ENCODE measurements around the gene TUBE1.
"Not testable (repeated sequence)": the region's sequence is repeated elsewhere in the genome, so short reads cannot be mapped to it uniquely, and the experiment has no call there.

Gene TUBE1

GRCh38 chr6:112062966-112063365 is 24.3 kb downstream of the TUBE1 start:
- no peak for DNase-seq (ENCODE audit: low spot score)

DNA sequence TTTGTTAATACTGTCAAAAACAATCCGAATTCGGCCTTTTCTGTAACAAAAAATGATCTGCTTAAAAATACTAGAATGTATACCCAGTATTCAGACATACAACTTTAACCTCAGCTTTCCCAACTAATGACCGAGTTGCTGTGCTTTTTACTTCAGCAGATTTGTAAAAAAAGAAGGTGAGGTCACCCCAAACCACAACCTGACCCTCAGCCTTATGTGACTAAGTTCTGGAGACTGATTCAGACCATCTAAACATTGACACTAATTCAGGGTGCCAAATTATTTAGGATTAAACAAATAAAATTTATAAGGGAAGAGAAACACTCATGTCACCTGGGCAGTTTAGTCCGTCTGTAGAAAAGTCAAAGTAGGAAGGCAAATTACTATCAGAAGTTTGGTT is 25.7 kb downstream of the TUBE1 start:
- DNase-seq (ENCODE audit: low spot score) = no peak

DNA sequence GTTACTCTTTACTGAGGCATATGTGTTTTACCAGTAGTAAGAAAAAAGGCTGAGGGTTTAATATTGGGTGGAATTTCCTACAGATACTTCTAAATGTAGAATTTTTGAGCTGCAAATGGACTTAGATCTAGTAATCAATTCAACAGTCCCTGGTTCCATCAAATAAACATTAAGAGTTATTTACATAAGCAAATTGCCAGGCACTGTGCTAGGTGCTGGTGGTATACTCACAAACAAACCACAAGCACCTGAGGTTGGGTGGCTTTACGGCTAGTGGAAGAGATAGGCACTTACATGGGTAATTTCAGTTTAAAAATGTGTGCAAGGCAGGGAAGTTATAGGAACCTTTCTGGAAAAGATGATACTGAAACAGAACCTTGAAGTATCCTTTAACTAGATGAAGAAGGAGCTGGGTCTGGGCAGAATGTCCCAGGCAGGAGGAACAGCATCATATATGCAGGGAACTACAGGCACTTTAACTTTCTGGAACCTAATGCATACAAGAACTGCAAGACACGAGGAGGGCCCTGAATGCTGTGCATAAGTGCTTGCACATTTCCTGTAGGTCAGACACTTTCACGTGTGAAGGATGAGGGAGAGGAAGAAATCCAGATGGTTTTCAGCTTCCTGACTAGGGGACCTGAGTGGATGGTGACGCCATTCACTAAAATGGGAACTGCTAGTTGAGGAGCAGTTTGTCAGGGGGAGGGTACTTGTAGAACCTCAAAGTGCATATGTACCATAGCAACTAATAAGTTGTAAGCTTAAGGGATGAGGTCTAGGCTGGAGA is 28.8 kb downstream of the TUBE1 start:
- DNase-seq (ENCODE audit: low spot score) = no peak

DNA sequence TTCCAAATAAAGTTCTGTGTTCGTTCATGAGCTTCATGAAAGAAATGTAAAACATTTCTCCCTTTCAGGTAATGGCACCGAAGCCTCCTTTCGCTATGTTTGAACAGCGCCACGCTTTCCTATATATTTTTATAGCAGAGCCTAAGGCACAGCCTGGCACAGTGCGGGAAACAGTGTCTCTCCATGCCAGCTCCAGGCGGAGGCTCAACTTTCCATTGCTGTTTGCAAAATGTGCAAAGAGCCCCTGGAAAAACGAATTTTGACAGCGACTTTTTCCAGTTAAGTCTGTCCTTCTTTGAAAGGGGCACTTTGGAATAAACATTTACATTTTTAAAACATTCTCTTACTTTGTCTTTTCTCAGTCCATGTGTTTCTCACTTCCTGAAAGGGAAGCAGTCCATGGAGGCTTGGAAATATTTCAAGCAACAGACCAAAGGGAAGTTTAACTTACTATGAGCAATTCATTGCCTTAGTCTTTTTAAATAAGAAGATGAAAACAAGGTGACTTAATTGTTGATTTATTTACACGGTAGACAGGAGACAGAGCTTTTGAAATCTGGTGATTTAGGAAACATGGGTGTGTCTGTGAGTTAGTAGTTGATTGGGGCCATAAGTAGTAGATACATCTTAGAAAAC is 32.6 kb downstream of the TUBE1 start:
- no peak for DNase-seq (ENCODE audit: low spot score)

DNA sequence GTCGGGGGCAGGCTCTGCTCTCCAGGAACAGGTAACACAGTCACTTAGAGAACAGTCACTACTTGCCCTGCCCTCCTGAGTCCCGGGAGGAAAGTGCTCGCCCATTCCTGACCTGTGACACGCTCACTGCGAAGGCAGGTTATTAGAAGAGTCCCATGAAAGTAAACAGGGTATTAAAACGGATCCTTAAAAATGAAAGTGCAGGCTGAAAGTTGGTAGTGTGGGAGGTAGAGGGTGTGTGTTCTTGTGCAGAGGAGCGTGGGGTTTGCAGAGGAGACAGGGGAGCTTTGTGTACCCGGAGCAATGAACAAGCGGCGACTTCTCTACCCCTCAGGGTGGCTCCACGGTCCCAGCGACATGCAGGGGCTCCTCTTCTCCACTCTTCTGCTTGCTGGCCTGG is 33.3 kb downstream of the TUBE1 start, which contains the start of gene CCN6:
Gene CCN6 (plus strand): TSS at position 104 of the 400 bp plus-strand sequence. CDS start 254 bp downstream, at position 358.
- DNase-seq (ENCODE audit: low spot score) = no peak

DNA sequence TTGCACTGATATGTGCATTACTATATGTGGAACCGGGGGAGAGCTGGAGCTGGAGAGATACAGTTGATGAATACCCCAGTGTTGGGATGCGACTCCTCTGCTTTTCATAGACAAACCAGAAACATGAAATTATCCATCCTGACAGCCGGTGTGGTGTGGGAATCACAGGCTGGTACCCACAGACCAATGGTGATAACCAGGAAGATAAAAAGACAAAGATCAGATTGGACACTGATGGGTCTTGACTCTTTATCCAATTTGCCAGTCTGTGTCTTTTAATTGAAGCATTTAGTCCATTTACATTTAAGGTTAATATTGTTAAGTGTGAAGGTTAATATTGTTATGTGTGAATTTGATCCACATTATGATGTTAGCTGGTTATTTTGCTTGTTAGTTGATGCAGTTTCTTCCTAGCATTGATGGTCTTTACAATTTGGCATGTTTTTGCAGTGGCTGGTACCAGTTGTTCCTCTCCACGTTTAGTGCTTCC is 36.0 kb downstream of the TUBE1 start:
- not testable (repeated sequence) for DNase-seq (ENCODE audit: low spot score)

- DNase-seq (ENCODE audit: low spot score) = no peak
These were observed 36.9 kb downstream of the TUBE1 start for GRCh38 chr6:112050429-112050828.

- DNase-seq (ENCODE audit: low spot score) = no peak
These were observed 37.3 kb downstream of the TUBE1 start for GRCh38 chr6:112049996-112050395.

GRCh38 chr6:112049026-112049799 is 38.1 kb downstream of the TUBE1 start:
- DNase-seq (ENCODE audit: low spot score) = no peak

- DNase-seq (ENCODE audit: low spot score) = not testable (repeated sequence)
These were observed 39.8 kb downstream of the TUBE1 start for GRCh38 chr6:112047523-112047922.

- no peak for DNase-seq (ENCODE audit: low spot score)
These were observed 42.4 kb downstream of the TUBE1 start for GRCh38 chr6:112044856-112045255.

DNA sequence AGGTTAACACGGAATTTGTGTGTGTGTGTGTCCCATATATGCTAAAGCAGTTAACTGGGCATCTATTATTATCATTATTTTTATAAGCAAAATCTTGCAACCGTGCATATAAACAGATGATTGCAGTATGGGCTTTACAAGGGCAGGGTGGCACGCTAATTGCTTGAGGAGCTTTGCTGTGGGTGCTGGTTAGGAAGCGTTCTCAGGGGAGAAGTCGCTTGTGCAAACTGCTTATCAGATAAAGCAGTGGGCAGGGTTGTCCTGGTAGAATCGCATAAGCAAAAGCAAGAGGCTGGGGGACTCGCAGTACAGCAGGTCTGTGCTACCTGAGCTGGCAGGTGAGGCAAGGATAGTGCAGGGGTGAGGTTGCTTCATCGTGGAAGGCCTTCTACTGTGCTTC is 43.1 kb downstream of the TUBE1 start:
- DNase-seq (ENCODE audit: low spot score) = no peak

DNA sequence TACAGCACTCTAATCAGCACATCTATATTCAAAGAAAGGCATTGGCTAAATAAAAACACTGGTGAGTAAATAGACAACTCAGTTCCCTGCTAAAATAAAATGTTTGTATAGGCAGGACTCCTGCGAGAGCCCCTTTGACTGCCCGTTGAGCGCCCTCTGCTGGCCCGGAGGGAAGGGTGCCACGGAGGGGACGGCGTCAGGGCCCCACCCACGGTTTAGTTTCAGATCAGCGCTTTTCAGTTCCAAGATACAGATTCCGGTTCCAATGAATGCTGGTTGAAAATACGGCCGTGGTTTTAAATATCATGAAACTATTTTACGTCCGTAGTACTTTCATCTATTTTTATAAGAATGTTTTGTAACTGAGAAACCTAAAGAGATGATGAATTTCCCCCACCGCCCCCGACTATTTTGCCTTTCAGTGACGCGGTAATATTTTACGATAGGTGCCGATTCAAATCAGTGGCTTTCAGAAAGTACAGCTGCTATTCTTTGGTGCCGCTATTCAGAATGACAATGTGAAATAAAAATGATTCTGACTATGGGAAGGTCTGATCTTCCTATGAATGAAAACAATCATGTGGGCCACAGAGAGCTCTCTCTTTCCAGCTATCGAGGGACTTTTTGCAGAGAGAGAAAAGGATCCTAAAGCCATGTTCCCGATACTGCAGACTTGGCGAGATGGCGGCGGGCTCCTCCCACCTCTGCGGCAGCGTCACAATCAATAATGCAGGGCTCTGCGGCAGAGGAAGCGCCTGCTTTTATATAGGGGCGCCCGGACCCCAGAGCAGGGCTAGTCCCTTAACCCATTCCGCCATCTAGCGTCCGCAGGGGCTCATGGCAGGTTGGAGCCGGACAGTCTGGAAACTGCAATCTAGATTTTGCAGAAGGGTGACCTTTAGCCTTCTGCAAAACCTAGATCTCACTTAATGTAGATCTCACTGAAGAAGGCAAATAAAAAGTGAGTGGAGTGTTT is 44.0 kb downstream of the TUBE1 start:
- DNase-seq (ENCODE audit: low spot score) = peak; percentile 83

DNA sequence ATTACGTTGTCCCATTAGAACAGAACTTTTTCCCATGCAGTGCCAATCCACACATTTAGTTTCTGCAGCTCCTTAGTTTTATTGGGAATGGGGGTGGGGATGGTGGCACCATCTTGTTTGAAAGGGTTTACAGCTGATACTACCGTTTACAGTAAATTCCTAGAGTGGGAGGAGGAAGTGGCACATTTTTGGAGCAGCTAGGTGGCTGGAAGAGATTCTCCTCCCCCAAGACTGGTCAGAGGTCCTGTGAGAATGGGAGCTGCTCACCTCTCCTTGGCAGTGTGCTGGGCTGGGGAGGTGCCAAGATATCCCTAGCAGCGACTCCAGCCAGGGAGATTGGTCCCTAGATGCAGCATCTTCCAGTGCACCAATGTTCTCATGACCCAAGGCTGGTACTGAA is 45.7 kb downstream of the TUBE1 start:
- DNase-seq (ENCODE audit: low spot score) = peak; percentile 57

DNA sequence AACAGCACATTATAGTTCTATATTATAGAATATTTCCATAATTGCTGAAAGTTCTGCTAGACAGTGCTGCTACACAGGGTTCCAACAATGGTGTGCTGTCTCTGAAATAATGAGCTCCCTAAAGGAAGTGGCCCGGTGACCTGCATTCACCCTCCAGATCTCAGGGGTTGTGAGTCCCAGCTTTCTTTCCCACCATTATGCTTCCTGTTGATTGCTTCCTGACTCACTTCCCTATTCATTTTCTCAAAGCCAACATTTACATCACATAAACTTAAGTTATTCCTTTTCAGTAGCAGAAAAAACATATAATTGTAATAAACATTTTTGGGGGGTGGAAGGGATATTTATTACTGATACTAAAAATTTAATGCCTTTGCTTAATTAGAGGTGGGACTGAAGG is 46.3 kb downstream of the TUBE1 start:
- peak; percentile 89 for DNase-seq (ENCODE audit: low spot score)

GRCh38 chr6:112039431-112039770 is 47.9 kb downstream of the TUBE1 start:
- DNase-seq (ENCODE audit: low spot score) = no peak

DNA sequence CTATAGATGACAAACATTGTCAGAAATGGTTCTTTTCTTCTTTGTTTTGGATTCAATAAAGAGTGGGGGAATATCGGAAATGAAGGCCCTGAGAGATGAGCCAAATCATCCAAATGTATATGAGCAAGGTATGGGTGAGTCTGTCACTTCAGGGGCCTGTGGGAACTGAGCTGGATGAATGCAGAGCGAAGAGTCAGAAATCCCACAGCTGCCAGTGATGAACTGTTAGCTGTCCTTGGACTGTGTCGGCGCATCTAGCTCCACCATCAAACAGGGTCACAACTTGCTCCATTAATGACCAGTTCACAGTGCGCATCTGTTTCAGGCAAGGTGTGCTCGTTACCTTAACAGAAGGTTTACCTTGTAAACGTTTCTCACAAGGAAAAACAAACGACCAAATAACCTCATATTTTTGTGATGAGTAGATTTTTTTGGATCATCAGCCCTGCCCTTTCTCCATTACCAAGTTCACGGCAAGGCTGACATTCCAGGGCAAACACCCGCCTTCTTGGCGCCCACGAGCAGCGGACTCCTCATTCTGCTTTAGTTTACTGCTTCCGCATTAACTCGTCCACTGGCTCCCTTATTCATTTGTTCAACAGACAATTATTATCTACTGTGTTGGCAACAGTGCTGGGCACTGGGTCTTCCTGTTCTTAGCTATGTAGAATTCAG is 48.4 kb downstream of the TUBE1 start:
- DNase-seq (ENCODE audit: low spot score) = no peak

DNA sequence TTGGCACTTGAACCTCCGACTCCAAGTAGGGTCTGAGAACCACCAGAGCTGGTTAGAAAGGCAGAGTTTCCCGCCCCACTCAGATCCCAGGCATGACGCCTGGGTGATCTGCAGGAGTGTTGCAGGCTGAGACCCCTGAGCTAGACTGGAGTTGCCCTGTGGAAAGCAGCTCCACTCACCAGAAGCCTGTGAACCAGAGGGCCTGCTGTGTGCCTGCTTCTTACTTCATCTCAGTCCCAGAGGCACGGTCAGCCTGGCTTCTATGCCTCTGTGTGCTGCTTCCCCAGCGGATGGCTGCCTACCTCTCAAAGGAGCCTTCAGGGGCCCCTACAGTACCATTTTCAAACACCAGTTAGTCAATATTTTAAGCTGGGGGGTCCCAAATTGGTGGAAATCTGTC is 49.0 kb downstream of the TUBE1 start:
- DNase-seq (ENCODE audit: low spot score) = no peak

DNA sequence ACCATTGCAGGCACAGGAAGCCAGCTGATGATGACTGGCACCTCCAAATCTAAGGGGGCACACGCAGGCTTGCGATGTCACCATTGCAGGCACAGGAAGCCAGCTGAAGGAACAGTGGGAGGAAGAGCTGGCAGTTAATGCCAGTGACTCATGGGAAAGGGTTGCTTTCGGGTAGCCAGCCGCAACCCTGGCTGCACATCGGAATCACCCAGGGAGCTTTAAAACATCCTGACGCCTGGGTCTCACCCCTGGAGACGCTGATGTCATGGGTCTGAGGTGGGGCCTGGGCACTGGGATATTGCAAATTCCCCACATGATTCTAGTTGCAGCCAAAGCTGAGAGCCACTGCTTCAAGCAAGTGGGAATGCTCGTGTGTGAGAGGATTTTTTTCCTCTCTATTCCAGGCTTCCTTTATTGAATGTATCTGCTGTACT is 49.5 kb downstream of the TUBE1 start:
- no peak for DNase-seq (ENCODE audit: low spot score)

DNA sequence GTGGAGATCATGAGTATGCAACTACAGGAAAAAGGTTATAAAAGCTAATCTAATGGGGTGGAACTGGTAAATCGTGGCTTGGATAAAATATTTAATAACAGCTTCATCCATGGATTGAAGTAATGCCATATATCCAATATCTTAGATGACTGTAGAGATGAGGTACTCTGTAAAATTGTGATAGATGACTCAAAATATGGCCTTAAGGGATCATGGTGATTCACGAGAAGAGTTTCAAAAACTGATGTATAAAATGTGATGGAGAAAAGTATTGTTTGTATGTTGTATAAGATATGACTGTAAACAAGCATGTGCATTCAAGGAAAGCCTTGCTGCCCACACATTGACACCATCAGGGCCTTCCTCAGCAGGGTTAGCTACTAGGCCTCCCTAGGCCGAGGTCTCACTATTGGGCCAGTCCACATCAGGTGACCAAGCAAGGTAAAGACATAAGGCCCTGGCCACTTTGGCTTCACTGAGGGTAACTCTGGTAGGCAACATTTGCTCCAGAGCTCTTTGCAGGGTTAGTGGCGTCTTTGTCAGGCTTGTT is 51.1 kb downstream of the TUBE1 start:
- no peak for DNase-seq (ENCODE audit: low spot score)

DNA sequence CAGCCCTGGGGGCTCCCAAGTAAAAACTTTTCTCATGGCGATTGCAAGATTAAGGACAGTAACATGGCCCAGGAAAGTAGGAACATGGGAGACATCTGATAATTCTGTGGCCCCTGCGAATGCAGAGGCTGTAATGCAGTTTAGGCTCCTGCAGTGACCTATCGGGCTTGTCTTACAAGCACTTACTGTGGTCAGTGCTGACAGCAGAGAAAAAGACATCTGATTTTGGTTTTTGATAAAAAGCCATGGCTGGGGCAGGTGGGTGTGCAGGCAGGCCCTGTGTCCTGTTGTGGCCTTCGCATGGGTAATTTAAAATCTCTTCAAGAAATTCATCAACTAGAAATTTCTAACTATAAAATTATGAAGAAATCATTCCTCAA is 52.7 kb downstream of the TUBE1 start:
- no peak for DNase-seq (ENCODE audit: low spot score)

Data from COLO829 (cell line).